ENCODE results near the gene GPR146.
"Not testable (repeated sequence)": the region's sequence is repeated elsewhere in the genome, so short reads cannot be mapped to it uniquely, and the experiment has no call there.

The GPR146 gene

GRCh38 chr7:1025743-1026581 is 18.4 kb upstream of the GPR146 start:
- DNase-seq, result no peak

DNA sequence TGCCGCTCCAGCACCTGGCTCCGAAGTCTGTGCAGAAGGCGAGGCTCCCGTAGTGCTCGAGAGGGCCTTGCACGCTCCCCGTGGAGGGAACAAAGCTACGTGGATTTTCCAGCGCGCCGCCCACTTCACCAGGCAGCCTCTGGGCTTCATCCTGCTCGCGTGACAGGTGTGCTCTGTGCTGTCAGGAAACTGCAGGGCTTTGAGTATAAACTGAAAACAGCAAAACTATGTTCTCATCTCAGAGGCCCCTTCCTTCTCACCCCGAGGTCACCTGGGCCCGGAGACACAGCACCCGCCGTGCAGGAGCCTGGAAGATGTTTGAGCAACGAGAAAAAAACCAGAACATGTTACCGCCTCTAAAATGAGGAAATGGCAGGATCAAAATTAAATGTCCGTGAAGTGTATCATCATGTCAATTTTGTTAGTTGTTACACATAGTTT is 17.6 kb upstream of the GPR146 start:
- peak in 1 of 2 donors; percentile 33 for DNase-seq

- DNase-seq, result no peak
These were observed 16.9 kb upstream of the GPR146 start for GRCh38 chr7:1027242-1028043.

DNA sequence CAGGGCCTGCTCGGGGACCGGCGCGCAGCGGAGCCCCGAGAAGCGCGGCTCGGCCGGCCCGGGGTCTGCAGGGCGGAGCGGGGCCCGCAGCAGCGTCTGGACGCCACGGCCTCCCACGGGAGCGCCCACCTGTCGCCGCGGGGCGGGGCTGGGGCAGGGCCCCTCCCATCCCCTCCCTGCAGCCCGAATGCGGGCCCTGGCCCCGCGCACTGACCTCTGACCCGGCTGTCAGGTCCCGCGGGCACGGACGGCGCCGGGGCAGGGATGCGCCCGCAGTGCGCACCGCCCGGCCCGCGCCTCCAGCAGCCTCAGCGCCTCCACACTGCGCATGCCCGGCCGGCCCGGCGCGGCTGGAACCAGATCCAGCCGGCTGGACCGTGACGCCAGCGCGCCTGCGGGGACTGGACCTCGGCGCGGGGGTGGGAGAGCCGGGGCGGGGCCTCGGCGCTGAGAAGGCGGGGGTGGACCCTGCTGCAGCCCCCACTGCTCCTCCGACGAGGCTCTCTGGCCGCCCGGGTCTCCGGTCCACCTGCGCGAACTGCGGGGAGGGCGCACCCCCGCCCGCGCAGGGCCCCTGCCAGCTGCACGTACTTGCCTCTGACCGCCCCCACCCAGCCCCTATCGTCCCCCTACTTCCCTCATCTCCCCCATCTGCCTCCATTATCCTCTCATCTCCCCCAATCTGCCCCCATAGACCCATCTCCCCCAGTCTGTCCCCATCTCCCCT is 16.1 kb upstream of the GPR146 start:
- DNase-seq, result peak; percentile 76 to 91

- DNase-seq, result peak; percentile 81 to 84
These were observed 15.3 kb upstream of the GPR146 start for GRCh38 chr7:1028775-1029636.

DNA sequence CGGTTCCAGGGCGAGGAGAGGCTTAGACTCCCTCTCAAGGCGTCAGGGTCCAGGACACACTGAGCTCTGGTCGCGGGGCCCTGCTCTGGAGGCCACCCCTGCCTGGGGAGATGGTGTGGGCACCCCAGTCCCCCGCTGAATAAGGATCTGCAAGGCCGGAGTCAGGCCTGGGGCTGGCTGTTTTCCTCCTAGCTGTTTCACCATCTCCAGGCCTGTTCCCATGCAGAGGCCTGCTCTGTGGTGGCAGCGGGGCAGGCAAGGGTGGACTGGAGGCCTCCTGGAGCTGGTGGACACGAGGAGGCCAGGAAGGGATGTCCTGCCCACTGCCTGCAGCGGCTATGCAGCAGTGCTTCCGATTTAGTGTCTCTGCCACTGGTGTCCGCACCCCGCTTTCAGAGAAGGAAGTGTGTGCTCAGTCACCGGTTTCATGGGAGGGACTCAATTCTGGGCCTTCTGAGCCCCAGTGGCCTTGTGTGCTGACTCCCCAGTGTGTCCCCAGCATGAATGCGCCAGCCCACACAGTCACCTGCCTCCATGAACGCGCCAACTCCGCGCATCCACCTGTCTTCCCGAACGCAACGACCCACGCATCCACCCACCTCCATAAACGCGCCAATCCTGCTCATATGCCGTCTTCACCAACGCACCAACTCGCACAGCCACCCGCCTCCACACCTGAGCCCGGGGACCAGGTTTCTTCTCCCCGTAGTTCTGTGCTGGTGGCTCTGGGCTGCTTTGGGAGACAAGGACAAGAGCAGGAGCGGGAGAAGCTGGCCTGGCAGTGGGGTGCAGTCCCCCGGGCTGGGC is 14.5 kb upstream of the GPR146 start:
- peak; percentile 49 to 50 for DNase-seq

- no peak for DNase-seq
These were observed 13.8 kb upstream of the GPR146 start for GRCh38 chr7:1030444-1031070.

- no peak for DNase-seq
These were observed 12.5 kb upstream of the GPR146 start for GRCh38 chr7:1031716-1032455.

- DNase-seq, result no peak
These were observed 11.7 kb upstream of the GPR146 start for GRCh38 chr7:1032536-1033181.

DNA sequence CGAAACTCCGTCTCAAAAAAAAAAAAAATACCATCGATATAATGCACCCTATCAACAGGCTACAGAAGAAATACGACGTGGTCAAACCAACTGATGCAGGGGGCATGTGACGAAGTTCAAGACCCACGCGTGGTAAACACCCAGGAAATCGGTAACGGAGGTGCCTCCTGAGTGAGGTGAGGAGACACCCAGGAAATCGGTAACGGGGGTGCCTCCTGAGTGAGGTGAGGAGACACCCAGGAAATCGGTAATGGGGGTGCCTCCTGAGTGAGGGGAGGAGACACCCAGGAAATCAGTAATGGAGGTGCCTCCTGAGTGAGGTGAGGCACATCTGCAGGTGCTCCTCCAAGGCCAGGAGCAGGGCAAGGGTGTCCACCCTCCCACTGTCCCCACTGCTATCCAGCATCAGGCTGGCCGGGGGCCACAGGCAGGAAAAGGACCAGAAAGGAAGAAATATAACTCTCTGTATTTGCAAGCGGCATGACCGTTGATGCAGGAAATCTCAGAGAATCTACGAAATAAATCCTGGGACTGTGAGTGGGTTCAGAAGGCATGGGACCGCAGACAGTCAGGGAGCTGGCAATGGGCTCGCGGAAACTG is 10.7 kb upstream of the GPR146 start:
- no peak for DNase-seq

DNA sequence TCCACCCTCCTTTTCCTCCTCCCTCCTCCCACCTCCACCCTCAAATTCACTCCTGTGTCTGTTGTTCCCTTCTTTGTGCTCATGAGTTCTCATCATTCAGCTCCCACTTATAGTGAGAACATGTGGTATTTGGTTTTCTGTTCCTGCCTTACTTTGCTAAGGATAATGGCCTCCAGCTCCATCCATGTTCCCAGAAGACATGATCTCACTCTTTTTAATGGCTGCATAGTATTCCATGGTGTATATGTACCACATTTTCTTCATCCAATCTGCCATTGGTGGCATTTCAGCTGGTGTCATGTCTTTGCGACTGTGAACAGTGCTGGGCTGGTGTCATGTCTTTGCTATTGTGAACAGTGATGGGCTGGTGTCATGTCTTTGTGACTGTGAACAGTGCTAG is 9.6 kb upstream of the GPR146 start:
- not testable (repeated sequence) for DNase-seq

- DNase-seq, result not testable (repeated sequence)
These were observed 8.0 kb upstream of the GPR146 start for GRCh38 chr7:1036164-1036928.

DNA sequence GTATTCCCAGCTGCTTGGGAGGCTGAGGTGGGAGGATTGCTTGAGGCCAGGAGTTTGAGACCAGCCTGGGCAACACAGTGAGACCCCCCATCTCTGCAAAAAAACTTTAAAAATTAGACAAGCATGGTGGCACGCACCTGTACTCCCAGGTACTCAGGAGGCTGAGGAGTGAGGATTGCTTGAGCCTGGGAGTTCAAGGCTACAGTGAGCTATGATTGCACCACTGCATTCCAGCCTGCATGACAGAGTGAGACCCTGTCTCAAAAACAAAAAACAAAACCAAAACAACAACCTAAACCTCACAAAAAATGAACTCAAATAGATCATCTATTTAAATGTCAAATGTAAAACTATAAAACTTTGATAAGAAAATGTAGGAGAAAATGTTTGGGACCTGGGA is 4.1 kb upstream of the GPR146 start:
- not testable (repeated sequence) for DNase-seq

DNA sequence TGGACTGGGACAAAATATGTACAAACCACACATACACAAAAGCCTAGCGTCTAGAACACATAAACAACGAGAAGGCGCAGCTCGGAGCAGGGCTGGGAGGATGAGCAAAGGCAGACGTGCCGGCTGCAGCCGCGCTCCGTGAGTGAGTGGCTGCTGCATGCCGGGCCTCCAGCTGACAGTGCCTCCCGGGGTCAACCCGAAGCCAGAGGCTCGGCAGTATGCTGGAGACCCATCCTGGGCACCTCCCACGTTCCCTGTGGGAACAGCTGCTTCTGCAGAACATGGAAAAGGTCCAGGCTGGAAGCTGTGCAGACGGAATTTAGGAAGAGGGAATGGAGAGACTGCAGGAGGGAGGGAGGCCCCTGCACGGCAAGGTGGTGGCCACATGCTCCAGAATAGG is 3.6 kb upstream of the GPR146 start:
- no peak for DNase-seq

DNA sequence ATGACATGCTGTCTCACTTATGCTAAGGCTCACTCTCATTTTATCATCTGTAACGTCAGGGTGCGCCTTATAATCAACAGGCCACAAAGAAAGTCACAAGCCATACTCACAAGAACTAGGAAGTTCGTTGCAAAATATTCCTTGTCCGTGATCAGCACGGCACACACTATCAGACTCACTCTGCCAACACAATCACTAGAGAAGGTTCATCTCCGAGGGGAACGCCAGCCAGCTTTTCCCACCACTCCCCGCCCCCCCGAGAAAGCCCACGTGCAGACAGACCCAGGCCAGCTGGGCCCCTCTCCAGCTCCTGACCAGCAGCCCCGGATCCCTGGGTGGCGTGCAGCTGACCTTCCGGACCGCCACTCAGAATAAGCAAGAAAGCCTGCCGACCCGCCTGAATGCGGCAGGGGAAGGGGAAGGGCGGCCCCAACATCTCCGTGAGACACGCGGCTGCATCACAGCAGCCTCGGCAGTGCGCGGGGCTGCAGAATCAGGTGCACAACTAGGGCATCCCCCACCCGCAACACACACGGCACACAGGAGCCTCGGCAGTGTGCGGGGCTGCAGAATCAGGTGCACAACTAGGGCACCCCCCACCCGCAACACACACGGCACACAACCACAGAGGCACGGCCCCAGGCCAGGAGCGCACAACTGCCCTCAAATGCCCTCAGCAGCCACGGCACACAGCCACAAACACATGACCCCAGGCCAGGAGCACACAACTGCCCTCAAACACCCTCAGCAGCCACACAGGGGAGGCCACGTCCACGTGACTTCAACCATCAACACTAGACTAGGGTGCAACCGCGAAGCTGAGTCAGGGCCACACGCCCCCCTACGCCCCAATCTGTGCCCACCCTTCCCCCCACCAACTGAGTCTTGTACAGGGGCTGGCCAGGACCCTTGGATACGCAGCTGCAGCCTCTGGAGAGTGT is 2.5 kb upstream of the GPR146 start:
- DNase-seq, result no peak

- no peak for DNase-seq
These were observed 1.9 kb upstream of the GPR146 start for GRCh38 chr7:1042492-1042833.

DNA sequence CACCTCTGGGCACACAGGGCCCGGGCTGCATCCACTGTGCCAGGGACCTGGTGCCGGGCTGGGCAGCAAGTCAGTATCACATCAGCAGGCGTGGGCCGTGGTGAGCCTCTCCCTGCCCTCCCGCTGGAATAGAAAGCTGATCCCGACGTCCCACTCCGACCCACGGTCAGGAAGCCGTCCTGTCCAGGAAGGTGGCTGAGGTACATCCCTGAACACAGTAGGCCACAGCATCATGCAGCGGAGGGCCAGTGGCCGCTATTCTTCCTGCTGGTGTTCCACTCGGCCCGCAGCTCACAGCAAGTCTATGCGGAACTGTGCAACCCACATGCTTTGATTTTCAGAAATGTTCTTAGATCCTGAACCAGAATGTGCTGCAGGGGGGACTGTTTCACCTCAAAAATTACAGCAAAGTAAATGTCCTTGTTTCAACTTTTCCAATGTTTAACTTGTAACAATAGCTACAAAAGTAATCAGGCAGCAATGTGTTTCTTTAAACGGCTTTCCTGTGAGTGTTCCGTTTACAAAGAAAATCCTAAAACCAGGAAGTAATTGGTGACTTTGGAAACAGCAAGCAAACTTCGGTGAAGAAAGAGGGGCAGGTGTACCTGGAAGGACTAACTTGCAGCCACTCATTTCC is 676 bp upstream of the GPR146 start:
- peak; percentile 24 to 35 for DNase-seq

Data from inflammatory macrophage treated with lipopolysaccharide for 1 hour (primary cell).